Gastrocnemius medialis (tissue), 4 donors: ENCODE results near the gene TBCD.

Source experiments
- POLR2A ChIP-seq, 2 donors: fragments of 450-650 bp; IDR thresholded peaks; one replicate each; pipeline ENCODE4 v1.6.1; 2017; ENCODE audit warnings: antibody characterized with exemption in 2 of 2, mild to moderate bottlenecking in 2 of 2, moderate library complexity in 2 of 2
- TF ChIP-seq, protein P1 (sequence below), 5 experiments: fragments of 450-650 bp in 3 of 5; fragments of 200-600 bp in 2 of 5; sonication (generic) in 2 of 5; IDR thresholded peaks in 4 of 5; conservative IDR thresholded peaks in 1 of 5; 1 replicate in 4 of 5; 2 replicates in 1 of 5; pipeline ENCODE4 v1.5.1; 2016 to 2019; ENCODE audit warnings: antibody characterized with exemption in 5 of 5, mild to moderate bottlenecking in 3 of 5, moderate library complexity in 3 of 5

- TF ChIP-seq, protein P1, sequence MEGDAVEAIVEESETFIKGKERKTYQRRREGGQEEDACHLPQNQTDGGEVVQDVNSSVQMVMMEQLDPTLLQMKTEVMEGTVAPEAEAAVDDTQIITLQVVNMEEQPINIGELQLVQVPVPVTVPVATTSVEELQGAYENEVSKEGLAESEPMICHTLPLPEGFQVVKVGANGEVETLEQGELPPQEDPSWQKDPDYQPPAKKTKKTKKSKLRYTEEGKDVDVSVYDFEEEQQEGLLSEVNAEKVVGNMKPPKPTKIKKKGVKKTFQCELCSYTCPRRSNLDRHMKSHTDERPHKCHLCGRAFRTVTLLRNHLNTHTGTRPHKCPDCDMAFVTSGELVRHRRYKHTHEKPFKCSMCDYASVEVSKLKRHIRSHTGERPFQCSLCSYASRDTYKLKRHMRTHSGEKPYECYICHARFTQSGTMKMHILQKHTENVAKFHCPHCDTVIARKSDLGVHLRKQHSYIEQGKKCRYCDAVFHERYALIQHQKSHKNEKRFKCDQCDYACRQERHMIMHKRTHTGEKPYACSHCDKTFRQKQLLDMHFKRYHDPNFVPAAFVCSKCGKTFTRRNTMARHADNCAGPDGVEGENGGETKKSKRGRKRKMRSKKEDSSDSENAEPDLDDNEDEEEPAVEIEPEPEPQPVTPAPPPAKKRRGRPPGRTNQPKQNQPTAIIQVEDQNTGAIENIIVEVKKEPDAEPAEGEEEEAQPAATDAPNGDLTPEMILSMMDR (IDR thresholded peaks at IDR 0.05 in 4 of 5, conservative IDR thresholded peaks at IDR 0.05 in 1 of 5), result no peak
- TF ChIP-seq POLR2A (IDR thresholded peaks at IDR 0.05), result no peak
These were observed 118.7 kb downstream of the TBCD start for GRCh38 chr17:82870541-82870940.
